Activated naive CD4-positive, alpha-beta T cell treated with anti-CD3 and anti-CD28 coated beads, Interleukin-2, amount 50 U/mL, for 72 hours (primary cell): ENCODE data around the gene MAN2C1. TPM values are rescaled to one million over a fixed set of nuclear protein-coding genes. Genes with fewer than 3 reads are reported as not detected.
"Not testable (repeated sequence)": the region's sequence is repeated elsewhere in the genome, so short reads cannot be mapped to it uniquely, and the experiment has no call there.

ENCODE experiments used
- ATAC-seq, 2 donors: fragments of 150-1000 bp; cut with Tn5 transposase; 2 replicates each; pipeline ENCODE4 v1.10.0; 2021; ENCODE audit warnings: mild to moderate bottlenecking in 2 of 2, moderate library complexity in 2 of 2
- DNase-seq, 2 donors: peaks; one replicate each; pipeline ENCODE4 v3.0.0; 2021 to 2022; ENCODE audit warnings: low spot score in 2 of 2
- H3K27ac Mint-ChIP-seq, 2 donors: one replicate each; pipeline ENCODE4 v1.8.0; 2022; ENCODE audit warnings: mild to moderate bottlenecking in 2 of 2, mixed read lengths in 2 of 2
- H3K36me3 Mint-ChIP-seq, 2 donors: one replicate each; pipeline ENCODE4 v1.8.0; 2022; ENCODE audit warnings: mixed read lengths in 2 of 2
- H3K9me3 Mint-ChIP-seq, 2 donors: one replicate each; pipeline ENCODE4 v1.8.0; 2022; ENCODE audit warnings: mixed read lengths in 2 of 2
- total RNA-seq, 2 donors: library from RNA; stranded (reverse); gene quantifications; one replicate each; pipeline ENCODE4 v1.2.3, GENCODE V29; 2022

MAN2C1 gene
- total RNA-seq, 2 donors from 2014 or later: 106 to 167 TPM

- Mint-ChIP-seq H3K9me3 (peaks cover 3 to 9% of the 10 kb centered on the region in 2 donors), H3K36me3 (peaks cover 0 to 26% of the 10 kb centered on the region in 2 donors), H3K27ac (peak overlapping the region in 1 of 2 donors; percentile 39)
- DNase-seq (no peak), ATAC-seq (no peak)
Measured at GRCh38 chr15:75352186-75353080, 16.0 kb downstream of the MAN2C1 start.

GRCh38 chr15:75350601-75351361 is 17.6 kb downstream of the MAN2C1 start:
- peaks cover 3 to 9% of the 10 kb centered on the region in 2 donors for H3K9me3 Mint-ChIP-seq
- DNase-seq: no peak
- ATAC-seq: no peak
- H3K27ac Mint-ChIP-seq: peak overlapping the region; percentile 84 to 88
- H3K36me3 Mint-ChIP-seq: peaks cover 0 to 26% of the 10 kb centered on the region in 2 donors

- Mint-ChIP-seq H3K9me3 (peaks cover 3 to 9% of the 10 kb centered on the region in 2 donors), H3K36me3 (peaks cover 0 to 26% of the 10 kb centered on the region in 2 donors), H3K27ac (peak overlapping the region; percentile 84 to 88)
- DNase-seq (peak; percentile 61 to 92), ATAC-seq (peak; percentile 76 to 96)
Measured at GRCh38 chr15:75349851-75350588, 18.4 kb downstream of the MAN2C1 start.

GRCh38 chr15:75349351-75349669 is 19.1 kb downstream of the MAN2C1 start:
- Mint-ChIP-seq H3K36me3 (peaks cover 0 to 26% of the 10 kb centered on the region in 2 donors), H3K27ac (peak overlapping the region in 1 of 2 donors; percentile 88)
- ATAC-seq, H3K9me3 Mint-ChIP-seq, DNase-seq: not testable (repeated sequence)

GRCh38 chr15:75348562-75349350 is 19.7 kb downstream of the MAN2C1 start:
- Mint-ChIP-seq H3K27ac (peak overlapping the region; percentile 44 to 88), H3K9me3 (peaks cover 3 to 9% of the 10 kb centered on the region in 2 donors), H3K36me3 (peaks cover 0 to 26% of the 10 kb centered on the region in 2 donors)
- DNase-seq (no peak), ATAC-seq (no peak)

- Mint-ChIP-seq H3K27ac (peak overlapping the region in 1 of 2 donors; percentile 88), H3K36me3 (peaks cover 0 to 26% of the 10 kb centered on the region in 2 donors), H3K9me3 (peaks cover 3 to 9% of the 10 kb centered on the region in 2 donors)
- DNase-seq (no peak), ATAC-seq (no peak)
Measured at GRCh38 chr15:75348034-75348561, 20.3 kb downstream of the MAN2C1 start.

GRCh38 chr15:75347222-75348033 is 21.0 kb downstream of the MAN2C1 start:
- DNase-seq (peak; percentile 49 to 73), ATAC-seq (peak; percentile 39 to 77)
- Mint-ChIP-seq H3K36me3 (peaks cover 0 to 26% of the 10 kb centered on the region in 2 donors), H3K9me3 (peaks cover 3 to 9% of the 10 kb centered on the region in 2 donors), H3K27ac (no peak overlapping the region)

GRCh38 chr15:75346796-75347221 is 21.6 kb downstream of the MAN2C1 start, which contains the start of gene NEIL1:
NEIL1 (plus strand) TSS chr15:75347039; CDS start chr15:75348906, 1,867 bp downstream.
- Mint-ChIP-seq H3K27ac (no peak within 1 kb of the TSS), H3K9me3 (peaks cover 3 to 9% of the 10 kb centered on the region in 2 donors), H3K36me3 (peaks cover 0 to 26% of the 10 kb centered on the region in 2 donors)
- ATAC-seq (peak in 1 of 2 donors; percentile 1), DNase-seq (no peak)

GRCh38 chr15:75343953-75344352 is 24.5 kb downstream of the MAN2C1 start:
- H3K36me3 Mint-ChIP-seq, DNase-seq, ATAC-seq, H3K9me3 Mint-ChIP-seq, H3K27ac Mint-ChIP-seq: not testable (repeated sequence)

- no peak for ATAC-seq
- no peaks in the 10 kb centered on the region for H3K9me3 Mint-ChIP-seq
Measured at GRCh38 chr15:75342221-75342620, 26.2 kb downstream of the MAN2C1 start.

GRCh38 chr15:75339531-75340240 is 28.7 kb downstream of the MAN2C1 start:
- peaks cover 0 to 5% of the 10 kb centered on the region in 2 donors for H3K36me3 Mint-ChIP-seq
- no peak for ATAC-seq
- no peak for DNase-seq
- H3K9me3 Mint-ChIP-seq: no peaks in the 10 kb centered on the region
- H3K27ac Mint-ChIP-seq: no peak overlapping the region

More at GRCh38 chr15:75342221-75342620, 26.2 kb downstream of the MAN2C1 start:
- DNase-seq: no peak
- H3K27ac Mint-ChIP-seq: no peak overlapping the region
- no peaks in the 10 kb centered on the region for H3K36me3 Mint-ChIP-seq

GRCh38 chr15:75338661-75339240 is 29.7 kb downstream of the MAN2C1 start:
- Mint-ChIP-seq H3K27ac (no peak overlapping the region), H3K36me3 (peaks cover 0 to 5% of the 10 kb centered on the region in 2 donors)
- no peak for ATAC-seq

GRCh38 chr15:75335705-75336355 is 32.6 kb downstream of the MAN2C1 start, which contains the start of gene COMMD4:
COMMD4 (plus strand) TSS chr15:75336063; CDS start chr15:75336090, 27 bp downstream.
- DNase-seq: peak; percentile 86 to 90
- peak; percentile 91 to 92 for ATAC-seq
- Mint-ChIP-seq H3K27ac (peak within 1 kb of the TSS; percentile 91 to 100), H3K36me3 (peaks cover 0 to 5% of the 10 kb centered on the region in 2 donors), H3K9me3 (no peaks in the 10 kb centered on the region)

More at GRCh38 chr15:75338661-75339240, 29.7 kb downstream of the MAN2C1 start:
- no peak for DNase-seq
- H3K9me3 Mint-ChIP-seq: no peaks in the 10 kb centered on the region
